ENCODE measurements around the gene XPC.

The XPC gene

GRCh38 chr3:14169871-14170270 is 8.5 kb downstream of the XPC start:
- DNase-seq: no peak

DNA sequence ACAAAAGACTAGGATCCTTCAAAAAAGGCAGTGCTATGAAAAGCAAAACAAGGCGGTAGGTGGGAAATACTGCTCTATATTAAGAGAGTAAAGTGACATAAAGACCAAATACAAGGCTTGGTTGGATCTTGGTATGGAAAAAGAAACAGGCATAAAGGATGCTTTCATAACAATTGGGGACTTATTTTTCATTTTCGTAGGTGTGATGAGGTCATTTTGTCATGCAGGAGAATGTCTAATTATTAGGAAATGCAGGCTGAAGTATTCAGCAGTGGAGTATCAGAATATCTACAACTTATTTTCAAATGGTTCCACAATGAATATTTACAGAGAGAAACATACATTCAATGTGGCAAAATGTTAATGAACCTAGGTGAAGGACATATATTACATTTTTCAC is 9.0 kb downstream of the XPC start:
- no peak for DNase-seq

DNA sequence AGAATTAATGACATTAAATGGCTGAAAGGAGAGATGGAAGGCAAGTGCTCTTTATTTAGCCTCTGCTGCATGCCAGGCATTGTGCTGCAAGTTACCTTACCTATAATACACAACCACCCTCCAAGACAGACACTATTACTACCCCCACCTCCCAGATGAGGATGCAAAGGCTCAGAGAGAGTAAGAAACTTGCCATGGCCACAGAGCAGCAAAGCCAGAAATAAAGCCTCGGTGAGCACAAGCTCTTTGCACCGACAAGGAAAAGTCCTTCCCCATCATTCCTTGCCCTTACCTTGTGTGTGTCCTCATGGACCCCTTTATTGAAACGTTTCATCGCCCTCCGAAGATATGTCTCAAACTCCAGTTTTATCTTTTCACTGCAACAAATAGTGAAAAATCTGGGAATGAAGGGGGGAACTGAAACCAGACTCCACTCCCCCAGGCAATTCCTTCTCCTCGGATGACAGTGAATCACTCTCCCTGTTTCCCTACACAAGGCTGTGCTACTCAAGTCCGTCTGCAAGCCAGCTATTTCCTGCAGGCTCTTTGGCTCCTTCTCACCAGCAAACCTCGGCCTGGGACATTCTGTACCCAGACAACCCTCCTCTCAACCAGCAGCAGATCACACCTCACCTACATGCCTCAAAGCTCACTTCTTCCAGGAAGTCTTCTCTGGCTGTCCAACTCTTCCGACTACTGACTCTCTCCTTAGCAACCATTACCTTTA is 11.4 kb downstream of the XPC start:
- DNase-seq: no peak

DNA sequence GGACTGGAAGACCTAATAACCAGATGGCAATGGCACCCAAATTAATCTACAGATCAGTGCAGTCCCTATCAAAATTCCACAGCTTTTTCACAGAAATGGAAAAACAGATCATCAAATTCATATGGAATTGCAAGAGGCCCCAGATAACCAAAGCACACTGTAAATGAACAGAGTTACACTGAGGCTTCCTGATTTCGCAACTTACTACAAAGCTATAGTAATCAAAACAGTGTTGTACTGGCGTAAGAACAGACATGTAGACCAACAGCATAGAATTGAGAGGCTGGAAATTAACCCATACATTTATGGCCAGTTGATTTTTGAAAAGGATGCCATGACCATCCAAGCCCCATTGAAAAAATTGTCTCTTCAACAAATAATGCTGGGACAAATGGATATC is 16.2 kb downstream of the XPC start:
- no peak for DNase-seq

- DNase-seq: no peak
These were observed 17.1 kb downstream of the XPC start for GRCh38 chr3:14161282-14161681.

- no peak for DNase-seq
These were observed 19.0 kb downstream of the XPC start for GRCh38 chr3:14159426-14159825.

GRCh38 chr3:14158370-14158769 is 20.0 kb downstream of the XPC start:
- no peak for DNase-seq

GRCh38 chr3:14157951-14158350 is 20.4 kb downstream of the XPC start:
- no peak for DNase-seq

DNA sequence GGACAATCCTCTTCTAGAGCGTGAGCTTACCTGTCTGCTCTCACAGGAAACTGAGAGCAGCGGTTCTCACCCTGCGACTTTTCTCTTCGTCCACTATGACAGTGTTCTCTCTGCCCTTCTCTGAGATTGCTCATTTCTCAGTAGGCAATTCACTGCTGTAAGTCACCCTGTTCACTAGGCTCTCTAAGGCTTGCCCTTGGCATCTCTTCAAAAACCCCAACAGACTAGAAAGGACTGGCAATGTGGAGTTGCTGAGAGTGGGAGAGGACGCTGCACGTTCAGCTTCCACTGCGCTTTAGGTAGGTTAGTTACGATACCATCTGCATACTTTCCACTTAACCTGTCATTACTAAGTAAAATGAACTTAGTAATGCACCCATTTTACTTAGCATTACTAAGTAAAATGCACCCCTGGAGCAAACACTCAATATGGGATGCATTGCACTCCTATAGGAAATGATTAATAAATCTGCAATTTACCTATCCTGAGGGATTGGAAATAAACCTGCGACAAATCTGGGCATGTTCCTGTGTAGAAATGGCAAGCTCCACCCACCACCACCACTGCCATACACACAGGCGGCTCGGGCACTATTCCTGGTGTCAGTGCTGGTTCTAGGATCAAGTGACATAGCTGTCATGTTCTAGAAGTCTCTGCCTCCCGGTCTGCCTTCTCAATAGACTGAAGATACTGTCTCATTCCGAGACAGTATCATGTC is 21.4 kb downstream of the XPC start:
- DNase-seq: no peak

GRCh38 chr3:14156201-14156600 is 22.2 kb downstream of the XPC start:
- no peak for DNase-seq

- no peak for DNase-seq
These were observed 23.4 kb downstream of the XPC start for GRCh38 chr3:14154895-14155440.

DNA sequence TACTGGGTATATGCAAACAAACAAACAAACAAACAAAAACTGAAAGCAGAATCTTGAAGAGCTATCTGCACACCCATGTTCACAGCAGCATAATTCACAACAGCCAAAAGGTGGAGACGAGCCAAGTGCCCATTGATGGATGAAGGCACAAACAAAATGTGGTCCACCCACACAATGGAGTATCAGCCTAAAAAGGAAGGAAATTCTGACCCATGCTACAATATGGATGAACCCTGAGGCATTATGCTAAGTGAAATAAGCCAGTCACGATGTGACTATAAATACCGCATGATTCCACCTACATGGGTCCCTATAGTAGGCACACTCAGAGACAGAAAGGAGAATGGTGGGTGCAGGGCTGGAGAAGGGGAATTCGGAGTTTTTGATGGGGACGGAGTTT is 24.1 kb downstream of the XPC start:
- DNase-seq: no peak

- no peak for DNase-seq
These were observed 24.7 kb downstream of the XPC start for GRCh38 chr3:14153663-14154062.

GRCh38 chr3:14152963-14153355 is 25.4 kb downstream of the XPC start:
- DNase-seq: no peak

- no peak for DNase-seq
These were observed 26.0 kb downstream of the XPC start for GRCh38 chr3:14152233-14152962.

GRCh38 chr3:14151471-14152083 is 26.8 kb downstream of the XPC start:
- no peak for DNase-seq

DNA sequence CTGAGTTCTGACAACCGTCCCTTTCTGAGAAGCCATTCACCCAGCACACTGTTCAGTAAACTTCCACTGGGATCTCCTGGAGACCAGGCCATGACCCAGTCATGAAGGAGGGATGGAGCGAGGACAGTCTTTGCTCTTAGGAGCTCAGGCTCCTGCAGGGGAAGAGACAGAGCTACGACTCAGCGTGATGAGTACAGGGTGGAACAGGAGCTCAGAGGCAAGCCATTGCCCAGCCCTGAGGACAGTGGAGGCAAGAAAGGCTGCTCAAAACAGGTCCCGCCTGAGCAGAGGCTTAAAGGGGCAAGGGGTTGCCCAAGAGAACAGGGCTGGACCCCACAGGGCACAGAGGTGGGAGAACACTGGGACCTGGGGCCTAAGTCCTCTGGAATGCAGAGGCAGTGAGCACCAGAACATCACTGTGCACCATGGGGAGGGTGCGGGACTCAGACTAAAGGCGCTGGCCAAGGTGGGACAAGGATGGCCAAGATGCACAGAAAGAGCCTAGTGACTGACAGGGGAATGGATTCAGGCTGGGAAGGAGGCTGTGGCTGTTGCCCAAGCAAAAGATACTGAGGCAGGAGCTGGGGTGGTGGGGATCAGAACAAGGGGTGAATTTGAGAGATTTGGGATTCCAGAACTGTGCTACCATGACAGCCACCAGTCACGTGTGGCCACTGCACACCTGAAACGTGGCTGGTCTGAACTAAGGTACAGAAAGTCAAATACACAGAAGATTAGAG is 27.7 kb downstream of the XPC start:
- DNase-seq: no peak

DNA sequence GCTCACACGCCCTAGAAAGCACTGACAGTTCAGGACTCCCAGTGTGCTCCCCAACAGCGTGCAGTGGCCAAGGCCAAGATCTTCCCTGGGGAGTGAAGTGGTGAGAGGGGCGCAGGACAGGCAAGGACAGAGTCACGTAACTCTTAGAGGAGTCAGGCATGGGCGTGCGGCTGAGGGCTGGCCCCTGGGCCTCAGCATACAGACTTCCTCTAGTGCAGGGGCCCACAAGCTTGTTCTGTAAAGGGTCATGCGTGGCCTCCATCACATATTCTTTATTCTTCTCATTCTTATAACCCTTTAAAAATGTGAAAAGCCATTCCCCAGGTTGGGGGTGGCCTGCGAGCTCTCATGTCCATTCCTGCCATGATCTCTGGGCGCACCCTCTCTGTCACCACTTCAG is 28.3 kb downstream of the XPC start:
- DNase-seq: no peak

GRCh38 chr3:14148041-14148985 is 30.1 kb downstream of the XPC start:
- DNase-seq: no peak

GRCh38 chr3:14147617-14148016 is 30.8 kb downstream of the XPC start:
- DNase-seq: no peak

GRCh38 chr3:14147066-14147435 is 31.4 kb downstream of the XPC start:
- DNase-seq: no peak
